GM18511 (cell line): ENCODE results near the gene TECPR1.

ENCODE experiments used
- ATAC-seq: cut with Tn5 transposase; IDR thresholded peaks from one replicate; pipeline ENCODE4 v1.9.1; 2021; ENCODE audit warnings: mild to moderate bottlenecking, moderate library complexity; ENCODE audit not compliant: unreplicated experiment

TECPR1 gene, protein sequence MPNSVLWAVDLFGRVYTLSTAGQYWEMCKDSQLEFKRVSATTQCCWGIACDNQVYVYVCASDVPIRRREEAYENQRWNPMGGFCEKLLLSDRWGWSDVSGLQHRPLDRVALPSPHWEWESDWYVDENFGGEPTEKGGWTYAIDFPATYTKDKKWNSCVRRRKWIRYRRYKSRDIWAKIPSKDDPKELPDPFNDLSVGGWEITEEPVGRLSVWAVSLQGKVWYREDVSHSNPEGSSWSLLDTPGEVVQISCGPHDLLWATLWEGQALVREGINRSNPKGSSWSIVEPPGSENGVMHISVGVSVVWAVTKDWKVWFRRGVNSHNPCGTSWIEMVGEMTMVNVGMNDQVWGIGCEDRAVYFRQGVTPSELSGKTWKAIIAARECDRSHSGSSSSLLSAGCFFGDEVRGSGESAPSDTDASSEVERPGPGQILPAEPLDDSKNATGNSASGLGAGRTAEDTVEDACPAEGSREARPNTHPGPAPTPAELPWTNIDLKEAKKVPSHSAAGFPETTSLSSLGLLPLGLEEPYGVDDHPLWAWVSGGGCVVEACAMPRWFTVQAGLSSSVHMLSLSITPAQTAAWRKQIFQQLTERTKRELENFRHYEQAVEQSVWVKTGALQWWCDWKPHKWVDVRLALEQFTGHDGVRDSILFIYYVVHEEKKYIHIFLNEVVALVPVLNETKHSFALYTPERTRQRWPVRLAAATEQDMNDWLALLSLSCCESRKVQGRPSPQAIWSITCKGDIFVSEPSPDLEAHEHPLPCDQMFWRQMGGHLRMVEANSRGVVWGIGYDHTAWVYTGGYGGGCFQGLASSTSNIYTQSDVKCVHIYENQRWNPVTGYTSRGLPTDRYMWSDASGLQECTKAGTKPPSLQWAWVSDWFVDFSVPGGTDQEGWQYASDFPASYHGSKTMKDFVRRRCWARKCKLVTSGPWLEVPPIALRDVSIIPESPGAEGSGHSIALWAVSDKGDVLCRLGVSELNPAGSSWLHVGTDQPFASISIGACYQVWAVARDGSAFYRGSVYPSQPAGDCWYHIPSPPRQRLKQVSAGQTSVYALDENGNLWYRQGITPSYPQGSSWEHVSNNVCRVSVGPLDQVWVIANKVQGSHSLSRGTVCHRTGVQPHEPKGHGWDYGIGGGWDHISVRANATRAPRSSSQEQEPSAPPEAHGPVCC

DNA sequence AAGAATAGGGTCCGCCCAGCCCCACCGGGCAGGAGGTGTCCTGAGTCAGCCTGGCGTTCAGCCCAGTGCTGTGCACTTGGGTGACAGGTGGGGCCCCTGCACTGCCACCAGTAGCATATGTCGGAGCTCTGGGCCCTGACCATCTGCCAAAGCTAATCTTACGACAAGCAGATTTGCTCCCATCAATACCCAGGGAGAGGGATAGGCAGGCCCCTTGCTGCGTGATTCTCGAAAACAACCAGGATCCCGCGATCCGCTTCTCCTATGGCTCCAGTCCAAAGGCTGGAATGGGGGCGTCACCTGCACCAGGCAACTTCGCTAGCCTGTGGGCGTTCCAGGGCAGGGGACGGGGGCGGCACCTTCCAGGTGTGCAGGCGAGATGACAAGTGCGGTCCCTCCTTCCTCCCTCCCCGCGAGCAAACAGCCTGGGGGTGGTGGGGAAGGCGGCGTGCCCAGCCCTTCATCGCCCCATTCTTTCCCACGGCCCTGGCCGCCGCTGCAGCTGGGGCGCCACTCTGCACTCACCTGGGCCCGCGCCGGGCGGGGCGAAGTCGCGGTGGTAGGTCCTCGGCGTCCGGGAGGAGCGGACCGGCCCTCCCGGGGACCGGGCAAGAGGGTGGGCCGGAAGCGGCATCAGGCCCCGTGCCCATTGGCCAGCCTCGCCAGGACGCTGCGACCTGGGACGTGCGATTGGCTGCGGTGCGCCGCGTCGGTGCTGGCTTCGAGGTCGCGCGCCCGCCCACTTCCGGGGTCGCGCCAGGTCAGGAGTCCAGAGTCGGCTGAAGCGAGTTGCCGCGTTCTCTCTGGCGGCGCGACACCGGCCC is at the start of gene TECPR1:
Gene TECPR1 (minus strand): TSS at position 632 of the 824 bp plus-strand sequence. CDS start 6,086 bp downstream, outside the sequence.
- peak; percentile 98 for ATAC-seq

DNA sequence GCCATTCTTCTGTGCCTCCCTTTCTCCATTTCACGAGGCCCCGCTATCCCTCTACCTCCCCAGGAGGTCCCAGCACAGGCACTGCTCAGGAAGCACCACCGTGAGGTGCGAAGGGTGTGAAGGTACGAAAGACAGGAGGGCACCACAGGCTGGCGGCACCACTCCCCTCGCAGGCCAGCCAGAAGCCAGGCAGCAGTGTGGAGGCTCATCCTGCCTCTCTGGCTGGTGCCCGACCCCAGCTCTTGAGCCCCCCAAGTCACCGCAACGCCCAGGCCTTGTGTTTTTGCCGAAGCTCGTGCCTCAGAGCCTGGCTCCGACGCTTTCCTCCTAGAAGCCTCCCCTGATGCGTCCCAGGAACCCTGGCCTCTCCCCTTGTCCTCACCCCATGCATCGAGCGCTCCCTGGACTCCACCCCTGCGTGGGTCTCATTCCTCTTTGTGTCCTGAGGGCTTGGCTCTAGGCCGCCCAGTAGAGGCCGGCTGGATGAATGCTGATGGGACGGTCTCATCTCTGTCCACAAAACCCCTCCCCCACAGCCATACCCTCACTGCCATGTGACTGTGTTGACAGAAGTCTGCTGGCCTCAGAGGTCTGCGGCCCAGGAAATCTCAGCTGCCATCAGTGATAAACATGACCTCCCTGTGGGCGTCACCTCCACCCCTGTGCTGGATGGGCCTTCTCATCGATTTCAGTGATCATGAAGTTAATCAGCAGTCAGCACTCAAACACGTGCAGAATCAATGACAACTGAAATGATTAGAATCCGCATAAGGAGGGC is 48.8 kb upstream of the TECPR1 start:
- no peak for ATAC-seq

DNA sequence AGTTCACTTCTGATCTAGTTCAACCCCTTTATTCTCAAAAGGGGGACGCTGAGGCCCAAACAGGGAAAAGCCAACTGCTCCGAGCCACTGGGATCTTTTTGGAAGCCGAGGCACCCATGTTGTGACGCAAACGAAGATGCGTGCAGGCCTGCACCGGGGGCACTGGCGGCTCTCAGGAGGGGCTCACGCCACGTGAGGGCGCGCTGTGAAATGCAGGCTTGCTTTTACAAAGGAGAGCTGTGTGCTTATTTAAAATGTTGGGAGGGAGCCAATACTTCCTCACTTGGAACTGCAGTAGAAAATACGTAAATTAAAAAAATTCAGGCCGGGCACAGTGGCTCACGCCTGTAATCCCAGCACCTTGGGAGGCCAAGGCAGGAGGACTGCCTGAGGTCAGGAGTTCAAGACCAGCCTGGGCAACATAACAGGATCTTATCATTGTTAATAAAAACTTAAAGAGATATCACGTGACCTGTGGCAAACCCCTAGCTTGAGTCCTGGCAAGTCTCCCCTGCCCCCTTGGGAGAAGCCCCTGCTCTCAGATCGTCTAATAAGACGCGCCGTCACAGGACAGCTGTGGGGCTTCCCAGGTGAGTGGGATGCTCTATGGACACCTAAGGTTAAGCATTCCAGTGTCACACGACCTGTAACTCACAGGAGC is 45.7 kb upstream of the TECPR1 start:
- no peak for ATAC-seq

DNA sequence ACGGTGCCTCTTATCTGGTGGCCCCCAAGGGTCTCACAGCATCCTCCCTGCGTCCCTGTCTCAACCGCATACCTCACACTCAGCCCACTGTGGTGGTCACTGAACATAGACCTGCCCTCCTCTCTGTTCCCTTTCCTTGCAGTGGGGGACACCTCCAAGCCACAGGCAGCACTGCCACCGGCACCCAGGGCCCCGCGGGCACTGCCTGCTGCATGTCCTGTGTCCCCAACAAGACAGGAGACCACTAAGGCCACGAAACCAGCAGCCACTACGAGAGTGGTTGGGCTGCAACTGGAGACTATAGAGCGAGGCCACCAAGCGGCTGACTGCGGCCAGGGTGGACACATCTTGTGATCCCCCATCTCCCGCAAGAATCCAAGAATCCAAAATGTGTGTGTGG is 44.8 kb upstream of the TECPR1 start:
- no peak for ATAC-seq

DNA sequence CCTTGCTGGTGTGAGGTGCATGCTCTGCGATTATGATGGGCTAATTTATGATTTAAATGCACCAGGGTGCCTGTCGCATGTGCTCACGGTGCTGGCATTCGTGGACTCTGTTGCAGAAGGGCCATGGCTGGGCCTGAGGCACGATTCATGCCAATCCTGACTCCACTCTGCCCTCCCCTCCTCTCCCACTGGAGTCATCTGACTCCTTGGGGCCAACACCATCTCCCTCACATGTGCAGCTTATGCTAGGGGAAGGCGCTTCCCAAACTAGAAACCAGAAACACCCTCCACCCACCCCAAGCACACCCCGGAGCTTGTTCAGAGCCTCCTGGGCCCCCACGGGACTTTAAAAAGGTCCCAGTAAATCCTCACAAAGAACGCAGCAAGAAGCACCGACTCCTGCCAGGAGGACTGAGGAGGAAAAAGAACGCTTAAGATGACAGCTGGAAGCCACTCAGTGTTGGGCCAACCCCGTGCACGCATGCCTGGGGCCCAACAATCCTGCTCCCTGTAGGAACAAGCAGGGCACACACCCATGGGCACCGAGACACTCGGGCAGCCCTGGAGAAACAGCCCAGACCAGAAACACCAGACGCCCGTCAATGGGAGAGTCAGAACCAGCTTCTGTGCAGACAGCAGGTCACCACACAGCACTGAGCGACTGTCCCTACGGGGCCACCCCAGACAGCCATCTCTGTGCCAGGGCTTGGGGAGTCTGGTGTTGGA is 43.6 kb upstream of the TECPR1 start:
- no peak for ATAC-seq

DNA sequence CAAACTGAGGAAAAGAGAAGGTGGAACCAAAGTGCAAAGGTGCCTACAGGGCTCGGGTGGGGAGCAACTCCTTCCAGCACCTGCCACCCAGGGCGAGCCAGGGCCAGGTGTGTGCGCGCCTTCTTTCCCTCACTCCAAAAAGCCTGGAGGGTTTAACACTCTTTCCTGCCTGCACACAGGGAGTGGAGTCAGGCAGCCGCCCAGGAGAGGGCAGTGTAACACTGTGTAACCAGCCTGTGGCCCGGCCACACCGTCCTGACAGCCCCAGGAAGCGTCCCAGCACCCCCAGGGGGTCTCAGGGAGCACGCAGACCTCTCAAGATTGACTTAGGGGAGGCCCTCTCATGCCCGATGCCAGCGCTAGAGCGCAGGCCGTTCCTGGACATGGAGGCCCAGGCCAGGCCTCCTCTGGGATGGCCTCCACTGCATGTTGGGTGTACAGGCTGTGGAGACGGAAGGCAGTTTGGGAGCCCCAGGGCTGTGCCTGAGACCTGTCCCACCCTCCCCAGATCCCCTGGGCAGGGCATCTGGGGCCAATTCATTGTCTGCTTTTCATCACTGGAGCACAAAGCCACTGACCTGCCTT is 42.9 kb upstream of the TECPR1 start:
- no peak for ATAC-seq

DNA sequence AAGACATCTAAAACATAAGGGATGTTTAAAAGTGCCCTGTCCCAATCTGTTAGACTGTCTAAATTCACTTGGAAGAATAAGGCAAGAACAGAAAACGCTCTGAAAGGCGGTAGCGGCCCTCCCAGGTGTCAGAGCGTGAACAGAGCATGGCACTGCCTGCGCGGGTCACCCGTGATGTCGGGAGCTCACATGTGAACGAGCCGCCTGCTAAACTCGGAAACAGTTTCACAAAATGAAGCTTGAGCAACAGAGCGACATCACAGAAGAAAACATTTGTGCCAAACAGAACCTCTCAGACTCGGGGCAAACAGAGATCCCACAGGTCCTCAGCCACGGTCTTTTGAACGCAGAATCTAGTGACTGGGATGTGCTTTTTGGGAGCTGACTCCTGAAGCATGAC is 42.3 kb upstream of the TECPR1 start:
- ATAC-seq = no peak

DNA sequence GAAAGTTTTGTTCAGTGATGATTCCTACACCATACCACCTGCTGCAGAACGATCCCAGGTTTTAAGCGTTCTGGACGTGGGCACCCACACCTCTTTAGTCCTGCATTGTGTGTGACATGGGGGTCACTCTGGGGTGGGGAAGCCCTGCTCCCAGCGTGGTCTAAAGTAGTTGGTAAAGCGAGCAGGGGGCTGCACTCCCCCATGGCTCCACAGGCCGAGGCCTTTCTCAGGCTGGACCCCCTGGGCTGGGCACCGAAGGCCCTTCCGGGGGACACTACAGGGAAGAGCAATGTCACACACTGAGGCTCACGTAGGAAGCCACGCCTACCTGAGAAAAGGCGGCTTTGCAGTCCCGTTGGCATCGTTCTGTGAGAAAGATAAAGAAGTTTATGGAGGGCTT is 41.7 kb upstream of the TECPR1 start:
- no peak for ATAC-seq

DNA sequence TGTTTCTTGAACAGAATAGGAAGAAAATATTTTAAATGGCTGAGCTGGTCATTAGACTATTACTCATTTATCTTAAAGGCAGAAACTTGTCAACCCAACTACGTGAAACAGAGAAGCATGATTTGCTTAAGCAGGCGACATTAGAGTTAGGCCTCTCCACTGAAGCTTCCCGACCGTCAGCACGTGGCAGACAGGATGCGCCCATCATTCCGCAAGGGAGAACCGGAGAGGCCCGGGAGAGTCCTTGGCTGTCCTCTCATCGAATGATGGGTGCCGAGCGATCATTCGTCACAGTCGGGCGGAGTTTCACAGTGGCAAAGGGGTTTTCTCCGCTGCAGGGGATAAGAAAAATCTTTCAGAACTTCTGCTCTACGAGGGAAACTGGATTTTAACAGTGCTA is 41.2 kb upstream of the TECPR1 start:
- no peak for ATAC-seq

DNA sequence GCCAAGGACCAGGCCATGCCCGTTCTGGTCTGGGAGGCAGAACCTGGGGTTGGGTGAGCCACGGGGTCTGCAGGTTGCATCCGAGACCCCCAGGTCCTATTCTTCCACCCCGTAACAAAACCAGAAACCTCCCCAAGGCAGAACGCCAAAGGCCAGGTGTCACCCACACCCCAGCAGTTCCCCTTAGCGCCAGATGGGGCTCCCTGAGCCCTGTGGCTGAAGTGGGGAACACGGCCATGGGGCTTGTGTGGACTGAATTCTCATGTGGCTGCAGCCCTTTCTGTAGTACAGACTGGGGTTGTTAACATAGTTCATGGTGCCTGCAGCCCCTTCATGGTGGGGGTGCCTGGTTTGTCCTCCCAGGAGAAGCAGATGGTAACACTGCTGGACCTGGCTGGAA is 39.7 kb upstream of the TECPR1 start:
- ATAC-seq = no peak

DNA sequence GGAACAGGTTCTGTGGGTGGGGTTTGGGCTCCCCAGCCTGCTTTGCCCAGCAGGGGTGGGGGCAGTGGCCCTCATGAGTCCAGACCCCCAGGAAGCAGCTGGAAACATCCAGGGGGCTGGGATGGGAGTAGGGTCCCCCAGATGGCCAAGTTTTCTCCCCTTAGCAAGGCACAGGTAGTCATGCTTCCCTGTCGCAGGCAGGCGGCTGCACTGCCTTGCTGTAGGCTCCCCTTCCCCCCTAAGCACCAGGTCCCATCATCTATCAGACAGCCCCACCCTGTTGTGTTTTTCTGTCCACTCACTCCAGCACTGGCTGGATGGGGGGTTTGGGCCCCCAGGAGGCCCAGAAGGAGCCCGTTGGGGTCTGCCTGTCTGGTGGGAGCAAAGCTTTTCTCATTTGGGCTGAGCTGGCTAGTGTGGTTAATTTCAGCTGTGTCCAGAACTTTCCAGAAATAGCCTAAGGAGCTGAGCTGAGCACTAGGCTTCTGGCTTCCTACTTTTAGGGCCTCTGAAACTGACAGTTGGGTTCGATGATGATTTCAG is 37.4 kb upstream of the TECPR1 start:
- ATAC-seq = no peak

DNA sequence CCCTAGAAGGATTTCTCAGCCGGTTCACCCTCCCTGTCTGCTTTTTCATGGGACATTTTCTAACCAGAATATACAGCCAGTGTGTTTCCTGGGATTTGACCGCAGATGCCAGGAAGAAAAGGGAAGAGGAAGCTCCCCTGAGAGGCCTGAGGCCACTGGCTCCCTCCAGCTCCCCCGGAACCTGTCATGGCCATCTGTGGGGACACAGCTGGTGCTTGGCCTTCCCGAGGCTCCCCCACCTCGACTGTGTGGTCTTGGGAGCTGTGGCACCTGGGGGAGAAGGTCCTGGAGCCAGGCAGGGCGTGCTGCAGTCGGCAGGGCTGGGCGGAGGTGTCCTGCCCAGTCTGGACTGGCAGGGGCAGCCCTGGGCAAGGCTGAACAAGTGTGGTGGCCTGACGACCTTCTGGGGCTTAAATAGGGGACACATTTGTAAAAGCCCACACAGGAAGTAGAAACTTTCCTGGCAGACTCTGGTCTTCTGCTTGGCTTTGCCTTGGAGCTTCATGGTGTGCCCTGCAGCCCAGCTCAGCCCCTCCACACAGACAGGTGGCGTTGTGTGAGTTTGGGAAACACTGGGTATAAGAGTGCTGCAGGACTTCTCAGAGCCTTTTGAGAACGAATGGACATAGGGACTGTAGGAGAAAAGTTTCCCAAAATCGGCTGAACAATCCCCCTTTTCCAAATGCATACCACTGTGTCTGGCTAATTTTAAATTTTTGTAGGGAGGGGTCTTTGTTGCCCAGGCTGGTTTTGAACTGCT is 36.2 kb upstream of the TECPR1 start:
- ATAC-seq = no peak

DNA sequence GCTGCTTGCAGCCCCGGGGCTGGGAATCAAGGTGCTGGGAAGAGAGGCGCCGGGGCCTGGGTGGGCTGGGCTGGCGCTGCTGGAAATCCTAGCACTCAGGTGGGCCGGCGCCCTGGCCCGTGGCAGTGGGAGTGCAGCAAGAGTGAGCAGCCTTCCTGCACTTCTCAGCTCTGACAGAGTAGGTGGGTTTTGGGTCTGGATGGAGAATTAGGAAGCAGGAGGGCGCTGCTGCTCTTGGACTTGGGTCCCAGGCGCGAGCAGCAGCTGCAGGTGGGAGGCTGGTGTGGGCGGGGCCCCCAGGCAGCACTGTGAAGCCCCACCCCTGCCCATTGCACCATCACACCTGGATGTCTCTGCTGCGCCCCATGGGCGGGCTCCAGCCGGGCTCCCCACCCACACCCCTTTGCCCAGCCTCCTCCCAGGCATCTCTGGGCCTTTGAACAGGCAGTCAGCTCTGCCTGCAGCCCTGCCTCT is 35.5 kb upstream of the TECPR1 start:
- ATAC-seq = no peak

DNA sequence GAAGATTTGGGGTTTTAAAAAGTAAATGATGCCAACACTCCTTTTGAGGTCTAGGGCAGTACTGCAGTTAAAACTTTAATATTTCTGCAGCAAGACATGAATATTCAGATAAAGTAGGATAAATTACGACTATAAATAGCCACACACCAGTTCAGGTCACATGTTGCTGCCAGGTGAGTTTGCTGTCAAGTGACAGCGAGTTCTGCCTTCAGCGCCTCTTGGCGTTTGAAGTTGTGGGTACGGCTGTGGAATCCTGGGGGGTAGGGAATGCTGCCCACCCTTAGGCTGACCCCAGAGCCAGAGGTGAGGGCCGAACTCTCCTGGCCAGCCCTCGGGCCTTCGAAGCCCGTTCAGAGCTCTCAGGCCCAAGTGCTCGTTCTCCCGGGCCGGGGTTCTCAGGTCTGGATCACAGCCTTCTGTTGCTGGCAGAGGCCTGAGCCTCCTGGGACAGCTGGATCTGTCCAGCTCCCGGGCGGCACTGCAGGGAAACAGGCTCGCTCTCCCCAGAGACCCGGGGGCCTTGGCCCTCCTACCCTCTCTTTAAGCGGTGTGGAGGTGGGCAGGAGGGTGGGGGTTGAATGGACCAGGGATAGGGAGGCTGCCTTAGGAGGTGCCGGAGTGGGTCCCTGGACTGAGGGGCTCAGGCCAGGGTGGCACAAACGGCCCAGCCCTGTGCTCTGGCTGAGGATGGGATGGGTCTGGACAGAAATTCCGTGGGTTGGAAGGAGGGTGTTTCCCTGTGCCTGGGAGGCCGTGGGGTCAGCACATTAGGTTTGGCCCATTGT is 34.9 kb upstream of the TECPR1 start:
- ATAC-seq = no peak

DNA sequence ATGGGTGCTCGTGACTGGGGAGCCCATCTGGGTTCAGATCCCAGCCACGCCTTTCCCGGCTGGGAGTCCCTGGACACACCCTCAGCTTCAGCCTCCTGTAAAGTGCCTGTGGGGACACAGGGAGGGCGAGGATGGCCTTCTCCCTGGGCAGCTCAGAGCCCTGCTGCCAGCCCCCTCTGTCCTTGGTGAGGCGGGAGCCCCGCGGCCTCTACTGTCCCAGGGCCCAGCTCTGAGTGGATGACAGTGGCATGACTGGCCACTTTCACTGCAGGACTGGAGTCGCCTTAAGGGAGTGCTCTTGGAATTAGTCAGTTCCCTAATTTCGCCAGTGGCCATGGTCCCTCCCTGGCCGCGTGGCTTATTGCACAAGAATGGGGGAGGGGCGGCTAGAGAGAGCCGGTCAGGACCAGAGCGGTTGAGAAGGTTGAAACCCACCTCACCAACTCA is 34.1 kb upstream of the TECPR1 start:
- ATAC-seq = no peak
